Measurements from ENCODE around the gene COG3. TPM values are rescaled to one million over a fixed set of nuclear protein-coding genes. Genes with fewer than 3 reads are reported as not detected.

COG3 gene
- total and polyA plus RNA-seq, 2 experiments from 2014 or later: 17.1 to 23.9 TPM

- H2AFZ ChIP-seq: no peak overlapping the region
- peaks cover 5% of the 10 kb centered on the region; the same call in 1 of the 3 replicates for H3K4me1 Mint-ChIP-seq
- peaks cover 3% of the 10 kb centered on the region; the same call in 1 of the 2 replicates for H3K9me2 ChIP-seq (ENCODE audit: insufficient read depth)
- no peak overlapping the region for H3K4me3 ChIP-seq
- H3K36me3 Mint-ChIP-seq (ENCODE audit: low read depth): no peaks in the 10 kb centered on the region
- ATAC-seq (no peak), DNase-seq (ENCODE audit: low spot score) (no peak)
- H3K27me3 ChIP-seq (ENCODE audit: insufficient read depth): no peaks in the 10 kb centered on the region
- no peaks in the 10 kb centered on the region for H3K36me3 ChIP-seq (ENCODE audit: insufficient read depth)
- no peak overlapping the region for H3K27ac Mint-ChIP-seq
- no peak overlapping the region for H3K4me3 Mint-ChIP-seq
- no peaks in the 10 kb centered on the region for H4K20me1 ChIP-seq (replicated peaks; ENCODE audit: insufficient read depth)
- TF ChIP-seq JUNB (IDR thresholded peaks at IDR 0.05; ENCODE audit: unreplicated experiment): no peak
- no peak for TF ChIP-seq NANOG (IDR thresholded peaks at IDR 0.05; ENCODE audit: borderline replicate concordance)
- no peak for TF ChIP-seq POLR2AphosphoS5 (IDR thresholded peaks at IDR 0.05; ENCODE audit: low read depth)
- no peak for TF ChIP-seq STAT1 (IDR thresholded peaks at IDR 0.05; ENCODE audit: unreplicated experiment)
- TF ChIP-seq EZH2phosphoT487 (IDR thresholded peaks at IDR 0.05; ENCODE audit: unreplicated experiment): no peak
- TF ChIP-seq, protein P1, sequence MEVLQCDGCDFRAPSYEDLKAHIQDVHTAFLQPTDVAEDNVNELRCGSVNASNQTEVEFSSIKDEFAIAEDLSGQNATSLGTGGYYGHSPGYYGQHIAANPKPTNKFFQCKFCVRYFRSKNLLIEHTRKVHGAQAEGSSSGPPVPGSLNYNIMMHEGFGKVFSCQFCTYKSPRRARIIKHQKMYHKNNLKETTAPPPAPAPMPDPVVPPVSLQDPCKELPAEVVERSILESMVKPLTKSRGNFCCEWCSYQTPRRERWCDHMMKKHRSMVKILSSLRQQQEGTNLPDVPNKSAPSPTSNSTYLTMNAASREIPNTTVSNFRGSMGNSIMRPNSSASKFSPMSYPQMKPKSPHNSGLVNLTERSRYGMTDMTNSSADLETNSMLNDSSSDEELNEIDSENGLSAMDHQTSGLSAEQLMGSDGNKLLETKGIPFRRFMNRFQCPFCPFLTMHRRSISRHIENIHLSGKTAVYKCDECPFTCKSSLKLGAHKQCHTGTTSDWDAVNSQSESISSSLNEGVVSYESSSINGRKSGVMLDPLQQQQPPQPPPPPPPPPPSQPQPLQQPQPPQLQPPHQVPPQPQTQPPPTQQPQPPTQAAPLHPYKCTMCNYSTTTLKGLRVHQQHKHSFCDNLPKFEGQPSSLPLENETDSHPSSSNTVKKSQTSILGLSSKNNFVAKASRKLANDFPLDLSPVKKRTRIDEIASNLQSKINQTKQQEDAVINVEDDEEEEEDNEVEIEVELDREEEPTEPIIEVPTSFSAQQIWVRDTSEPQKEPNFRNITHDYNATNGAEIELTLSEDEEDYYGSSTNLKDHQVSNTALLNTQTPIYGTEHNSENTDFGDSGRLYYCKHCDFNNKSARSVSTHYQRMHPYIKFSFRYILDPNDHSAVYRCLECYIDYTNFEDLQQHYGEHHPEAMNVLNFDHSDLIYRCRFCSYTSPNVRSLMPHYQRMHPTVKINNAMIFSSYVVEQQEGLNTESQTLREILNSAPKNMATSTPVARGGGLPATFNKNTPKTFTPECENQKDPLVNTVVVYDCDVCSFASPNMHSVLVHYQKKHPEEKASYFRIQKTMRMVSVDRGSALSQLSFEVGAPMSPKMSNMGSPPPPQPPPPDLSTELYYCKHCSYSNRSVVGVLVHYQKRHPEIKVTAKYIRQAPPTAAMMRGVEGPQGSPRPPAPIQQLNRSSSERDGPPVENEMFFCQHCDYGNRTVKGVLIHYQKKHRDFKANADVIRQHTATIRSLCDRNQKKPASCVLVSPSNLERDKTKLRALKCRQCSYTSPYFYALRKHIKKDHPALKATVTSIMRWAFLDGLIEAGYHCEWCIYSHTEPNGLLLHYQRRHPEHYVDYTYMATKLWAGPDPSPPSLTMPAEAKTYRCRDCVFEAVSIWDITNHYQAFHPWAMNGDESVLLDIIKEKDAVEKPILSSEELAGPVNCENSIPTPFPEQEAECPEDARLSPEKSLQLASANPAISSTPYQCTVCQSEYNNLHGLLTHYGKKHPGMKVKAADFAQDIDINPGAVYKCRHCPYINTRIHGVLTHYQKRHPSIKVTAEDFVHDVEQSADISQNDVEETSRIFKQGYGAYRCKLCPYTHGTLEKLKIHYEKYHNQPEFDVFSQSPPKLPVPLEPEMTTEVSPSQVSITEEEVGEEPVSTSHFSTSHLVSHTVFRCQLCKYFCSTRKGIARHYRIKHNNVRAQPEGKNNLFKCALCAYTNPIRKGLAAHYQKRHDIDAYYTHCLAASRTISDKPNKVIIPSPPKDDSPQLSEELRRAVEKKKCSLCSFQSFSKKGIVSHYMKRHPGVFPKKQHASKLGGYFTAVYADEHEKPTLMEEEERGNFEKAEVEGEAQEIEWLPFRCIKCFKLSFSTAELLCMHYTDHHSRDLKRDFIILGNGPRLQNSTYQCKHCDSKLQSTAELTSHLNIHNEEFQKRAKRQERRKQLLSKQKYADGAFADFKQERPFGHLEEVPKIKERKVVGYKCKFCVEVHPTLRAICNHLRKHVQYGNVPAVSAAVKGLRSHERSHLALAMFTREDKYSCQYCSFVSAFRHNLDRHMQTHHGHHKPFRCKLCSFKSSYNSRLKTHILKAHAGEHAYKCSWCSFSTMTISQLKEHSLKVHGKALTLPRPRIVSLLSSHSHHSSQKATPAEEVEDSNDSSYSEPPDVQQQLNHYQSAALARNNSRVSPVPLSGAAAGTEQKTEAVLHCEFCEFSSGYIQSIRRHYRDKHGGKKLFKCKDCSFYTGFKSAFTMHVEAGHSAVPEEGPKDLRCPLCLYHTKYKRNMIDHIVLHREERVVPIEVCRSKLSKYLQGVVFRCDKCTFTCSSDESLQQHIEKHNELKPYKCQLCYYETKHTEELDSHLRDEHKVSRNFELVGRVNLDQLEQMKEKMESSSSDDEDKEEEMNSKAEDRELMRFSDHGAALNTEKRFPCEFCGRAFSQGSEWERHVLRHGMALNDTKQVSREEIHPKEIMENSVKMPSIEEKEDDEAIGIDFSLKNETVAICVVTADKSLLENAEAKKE (CRISPR knock-in tag; IDR thresholded peaks at IDR 0.05): no peak
- H3F3A ChIP-seq (replicated peaks; ENCODE audit: low read depth): no peaks in the 10 kb centered on the region
- H3K4me1 ChIP-seq (ENCODE audit: insufficient read depth): peaks cover 6% of the 10 kb centered on the region; the same call in 1 of the 2 replicates
- H3K79me2 ChIP-seq (replicated peaks; ENCODE audit: insufficient read depth): no peaks in the 10 kb centered on the region
- H3K27me3 Mint-ChIP-seq (ENCODE audit: insufficient read depth, low read depth, poor library complexity): peaks cover 8% of the 10 kb centered on the region
- no peaks in the 10 kb centered on the region for H3K9me3 Mint-ChIP-seq
- no peak overlapping the region for H3K4me2 ChIP-seq
- H3K27ac ChIP-seq (ENCODE audit: low read depth): no peak overlapping the region
These were observed 30.0 kb upstream of the COG3 start for GRCh38 chr13:45434556-45435371.

Measured in GM23338 (cell line).